Stimulated activated CD8-positive, alpha-beta memory T cell treated with anti-CD3 and anti-CD28 coated beads, Interleukin-7, amount 100 ng/mL, for 1 hour (primary cell): ENCODE data around the gene ANGPT4.
"Not testable (repeated sequence)": the region's sequence is repeated elsewhere in the genome, so short reads cannot be mapped to it uniquely, and the experiment has no call there.

Experiments used
- DNase-seq, 2 donors: peaks; one replicate each; pipeline ENCODE4 v3.0.0-alpha.2; 2020; ENCODE audit warnings: low read depth in 2 of 2

ANGPT4 gene

DNA sequence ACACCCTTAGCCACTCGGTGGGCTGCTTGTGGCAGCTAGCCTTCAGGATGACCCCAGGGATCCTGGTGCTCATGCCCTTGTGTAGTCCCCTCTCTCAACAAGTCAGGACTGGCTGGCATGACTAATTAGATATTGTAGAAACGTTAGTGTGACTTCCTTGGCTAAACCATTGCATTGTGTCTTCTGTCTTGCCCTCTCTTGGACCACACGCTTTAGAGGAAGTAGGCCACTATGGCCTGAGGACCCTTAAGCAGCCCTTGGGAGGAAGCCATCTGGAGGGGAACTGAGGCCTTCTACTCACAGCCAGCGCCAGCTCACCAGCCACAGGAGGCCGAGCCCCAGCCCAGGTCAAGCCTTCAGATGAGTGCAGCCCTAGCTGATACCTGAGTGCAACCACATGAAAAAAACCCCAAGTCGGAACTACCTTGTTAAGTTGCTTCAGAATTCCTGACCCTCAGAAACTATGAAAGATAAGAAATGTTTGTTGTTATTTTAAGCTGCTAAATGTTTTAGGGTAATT, 10.1 kb downstream of the ANGPT4 start:
- DNase-seq, result no peak

DNA sequence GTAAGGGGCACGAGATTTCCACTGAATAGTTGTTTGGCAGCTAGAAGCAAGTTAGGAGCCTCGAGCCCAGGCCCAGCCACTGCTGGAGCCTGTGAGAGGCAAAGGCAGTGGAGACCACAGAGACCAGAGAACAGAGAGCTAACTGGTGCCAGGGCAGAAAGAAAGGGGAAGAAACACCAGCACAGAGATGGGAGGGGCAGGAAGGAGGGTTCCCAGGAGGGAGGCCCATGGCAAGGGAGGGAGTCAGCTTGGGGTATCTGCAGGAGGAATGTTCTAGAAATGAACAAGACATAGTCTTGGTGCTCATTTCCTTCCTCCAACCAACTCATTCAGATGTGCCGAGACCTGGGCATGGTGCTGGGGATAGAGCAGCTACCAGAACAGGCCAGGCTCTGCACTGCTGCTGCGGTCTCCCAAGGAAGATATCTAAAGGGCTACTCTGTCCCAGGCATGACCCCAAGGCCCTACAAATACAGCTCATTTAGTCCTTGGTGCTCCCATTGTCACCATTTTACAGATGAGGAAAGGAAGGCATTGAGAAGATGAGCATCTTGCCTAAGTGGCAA, 10.7 kb downstream of the ANGPT4 start:
- no peak for DNase-seq

DNA sequence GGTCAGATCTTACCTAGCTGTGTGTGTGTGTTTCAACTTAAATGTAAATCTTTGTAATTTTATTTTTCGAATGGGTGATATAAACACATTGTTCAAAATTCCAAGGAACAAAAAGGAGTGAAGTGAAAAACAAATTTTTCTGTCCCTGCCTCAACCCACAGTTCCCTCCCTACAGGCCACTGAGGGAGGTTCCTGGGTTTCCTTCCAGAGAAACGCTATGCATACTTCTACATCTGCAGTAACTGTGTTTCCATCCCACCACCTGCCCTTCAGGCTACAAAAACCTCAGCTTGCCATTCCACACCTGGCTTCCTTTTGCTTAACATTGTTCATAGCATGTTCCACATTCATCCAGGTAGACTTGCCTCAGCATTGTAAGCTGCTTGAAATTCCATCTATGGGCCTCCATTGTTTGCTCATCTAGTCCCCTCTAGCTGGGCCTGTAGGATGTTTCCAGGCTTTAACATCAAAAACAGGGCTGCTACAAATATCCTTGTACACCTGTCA, 12.0 kb downstream of the ANGPT4 start:
- no peak for DNase-seq

DNA sequence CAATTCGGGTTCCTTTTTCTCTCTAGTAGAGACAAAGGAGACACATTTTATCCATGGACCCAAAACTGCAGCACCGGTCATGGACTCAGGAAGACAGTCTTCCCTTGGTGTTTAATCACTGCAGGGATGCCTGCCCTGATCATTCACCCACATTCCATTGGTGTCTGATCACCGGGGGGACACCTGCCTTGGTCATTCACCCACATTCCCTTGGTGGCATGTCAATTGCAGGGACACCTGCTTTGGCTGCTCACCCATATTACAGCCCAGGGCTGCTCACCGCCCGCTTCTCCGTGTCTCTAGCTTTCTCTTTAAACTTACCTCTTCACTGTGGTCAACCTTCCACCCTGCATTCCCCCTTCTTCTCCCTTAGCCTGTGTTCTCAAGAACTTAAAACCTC, 18.7 kb downstream of the ANGPT4 start:
- DNase-seq, result not testable (repeated sequence)

DNA sequence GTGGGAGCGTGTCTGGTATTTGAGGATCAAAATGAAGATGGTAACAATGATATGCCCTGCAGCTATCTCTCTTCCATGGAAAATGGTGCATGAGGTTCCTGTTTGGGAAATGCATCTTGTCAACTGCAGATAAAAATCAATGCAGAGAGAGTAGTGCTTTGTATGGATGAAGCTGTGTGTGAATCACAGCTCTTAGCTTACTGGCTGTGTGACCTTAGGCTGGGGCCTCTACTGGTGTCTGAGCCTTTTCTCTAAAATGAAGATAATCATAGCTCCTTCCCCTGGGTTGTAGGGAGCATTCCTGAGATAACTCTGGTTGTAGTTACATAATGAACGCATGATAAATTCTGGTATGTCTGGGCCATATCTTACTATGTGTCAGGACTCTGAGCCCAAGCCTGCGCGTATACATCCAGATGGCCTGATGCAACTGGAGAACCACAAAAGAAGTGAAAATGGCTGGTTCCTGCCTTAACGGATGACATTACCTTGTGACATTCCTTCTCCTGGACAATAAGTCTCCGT, 19.6 kb downstream of the ANGPT4 start:
- no peak for DNase-seq

DNA sequence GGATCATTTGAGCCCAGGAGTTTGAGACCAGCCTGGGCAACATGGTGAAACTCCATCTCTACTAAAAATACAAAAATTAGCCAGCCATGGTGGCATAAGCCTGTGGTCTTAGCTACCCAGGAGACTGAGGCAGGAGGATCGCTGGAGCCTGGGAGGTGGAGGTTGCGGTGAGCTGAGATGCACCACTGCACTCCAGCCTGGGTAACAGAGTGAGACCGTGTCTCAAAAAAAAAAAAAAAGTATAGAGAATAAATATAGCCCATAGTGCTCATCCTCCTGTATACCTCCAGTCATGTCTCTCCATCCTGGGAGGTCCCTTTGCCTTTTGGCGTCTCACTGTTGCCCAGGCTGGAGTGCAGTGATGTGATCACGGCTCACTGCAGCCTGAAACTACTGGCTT, 23.8 kb downstream of the ANGPT4 start:
- DNase-seq, result not testable (repeated sequence)

DNA sequence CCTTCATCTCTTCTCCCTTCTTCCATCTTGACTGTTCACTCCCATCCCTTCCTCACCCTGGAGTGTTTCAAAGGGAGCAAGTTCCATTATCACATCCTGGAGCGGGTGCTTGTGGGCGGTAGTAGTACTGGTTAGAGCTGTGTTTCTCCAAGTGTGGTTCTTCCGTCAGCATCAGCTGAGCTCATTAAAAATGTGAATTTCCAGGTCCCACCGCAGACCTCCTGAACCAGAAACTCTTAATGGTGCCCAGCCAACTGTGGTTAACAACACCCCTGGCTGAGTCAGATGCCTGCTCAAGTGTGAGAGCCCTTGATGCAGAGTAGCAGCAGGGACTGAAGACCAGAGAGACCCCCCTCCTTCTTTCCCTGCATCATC, 24.4 kb downstream of the ANGPT4 start:
- DNase-seq, result no peak

DNA sequence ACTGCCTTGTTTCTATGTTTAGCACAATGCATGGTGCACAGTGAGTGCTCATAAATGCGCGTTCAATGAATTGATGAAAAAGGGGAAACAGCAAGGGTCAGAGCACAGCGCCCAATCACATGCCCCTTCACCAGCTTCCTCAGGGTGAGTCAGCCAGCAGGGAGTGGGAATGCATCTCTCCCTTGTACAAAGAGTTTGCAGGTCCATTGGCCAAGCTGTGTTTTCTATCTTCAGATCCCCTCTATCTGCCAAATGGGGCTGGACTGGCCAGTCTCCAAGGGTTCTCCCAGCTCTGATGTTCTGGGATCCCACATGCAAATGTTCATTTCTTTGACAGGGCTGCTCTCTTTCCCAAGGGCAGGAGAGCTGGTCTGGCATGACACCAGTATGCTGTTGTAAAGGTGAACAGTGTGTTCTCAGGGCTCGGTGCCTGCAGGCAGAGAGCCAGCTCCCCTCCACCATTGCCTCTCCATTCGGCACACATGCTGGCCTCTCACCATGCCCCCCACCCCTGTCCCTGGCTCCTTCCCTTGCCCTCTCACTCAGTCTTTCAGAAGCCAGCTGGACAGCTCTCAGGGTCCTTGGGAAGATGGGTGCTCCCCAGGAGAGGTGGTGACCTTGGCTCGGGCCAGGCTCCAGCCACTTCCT, 25.0 kb downstream of the ANGPT4 start:
- DNase-seq, result no peak

DNA sequence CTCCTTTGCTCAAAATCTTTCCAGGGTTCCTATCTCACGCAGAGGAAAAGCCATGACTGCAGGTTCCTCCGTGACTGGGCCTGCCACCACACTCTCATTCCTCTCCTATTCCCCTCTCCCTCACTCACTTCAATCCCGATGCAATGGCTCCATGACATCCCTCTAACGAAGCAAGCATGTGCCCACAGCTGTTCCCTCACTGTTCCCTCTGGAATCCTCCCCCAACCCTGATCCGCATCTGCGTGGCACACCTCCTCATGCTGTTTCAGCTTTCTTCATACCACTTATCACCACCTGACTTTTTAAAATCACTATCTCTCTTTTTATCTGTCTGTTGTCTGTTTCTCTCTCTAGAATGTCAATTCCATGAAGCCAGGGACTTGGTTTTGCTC, 25.5 kb downstream of the ANGPT4 start:
- no peak for DNase-seq

DNA sequence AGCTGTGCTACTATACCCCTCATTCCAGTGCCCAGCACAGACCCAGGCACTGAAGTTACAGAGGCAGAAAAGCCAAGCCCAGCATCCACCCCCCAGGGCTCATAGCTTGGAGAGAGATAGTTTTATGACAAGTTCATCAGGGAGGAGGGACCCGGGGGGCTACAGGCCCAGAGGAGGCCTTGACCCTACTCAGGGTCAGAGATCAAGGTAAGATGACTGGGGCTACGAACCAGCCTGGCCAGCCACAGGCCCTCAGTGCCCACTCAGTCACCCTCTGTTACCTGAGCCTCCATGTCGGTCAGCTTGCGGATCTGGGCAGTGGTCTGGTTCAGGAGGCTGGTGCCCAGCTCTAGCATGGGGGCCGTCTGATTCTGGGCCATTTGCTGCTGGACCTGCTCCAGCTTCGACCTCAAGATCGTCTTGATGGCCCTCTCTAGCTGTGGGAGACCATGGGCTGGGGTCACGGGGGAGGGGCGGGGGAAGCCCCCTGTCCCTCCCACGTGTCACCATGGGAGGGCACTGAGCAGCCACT, 26.1 kb downstream of the ANGPT4 start:
- no peak for DNase-seq

DNA sequence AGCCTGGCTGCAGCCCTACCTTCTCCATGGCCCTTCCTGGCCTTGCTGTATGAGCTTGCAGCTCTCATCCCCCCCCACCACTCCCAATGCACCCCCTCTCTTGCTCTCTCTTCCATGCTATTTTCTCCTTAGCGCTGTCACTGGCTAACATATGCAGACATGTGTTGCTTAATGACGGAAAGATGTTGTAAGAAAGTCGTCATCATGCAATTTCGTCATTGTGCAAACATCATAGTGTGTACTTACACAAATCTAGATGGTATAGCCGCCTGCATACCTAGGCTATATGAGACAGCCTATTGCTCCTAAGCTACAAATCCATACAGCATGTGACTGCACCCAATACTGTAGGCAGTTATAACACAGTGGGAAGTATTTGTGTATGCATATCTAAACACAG, 27.0 kb downstream of the ANGPT4 start:
- no peak for DNase-seq

DNA sequence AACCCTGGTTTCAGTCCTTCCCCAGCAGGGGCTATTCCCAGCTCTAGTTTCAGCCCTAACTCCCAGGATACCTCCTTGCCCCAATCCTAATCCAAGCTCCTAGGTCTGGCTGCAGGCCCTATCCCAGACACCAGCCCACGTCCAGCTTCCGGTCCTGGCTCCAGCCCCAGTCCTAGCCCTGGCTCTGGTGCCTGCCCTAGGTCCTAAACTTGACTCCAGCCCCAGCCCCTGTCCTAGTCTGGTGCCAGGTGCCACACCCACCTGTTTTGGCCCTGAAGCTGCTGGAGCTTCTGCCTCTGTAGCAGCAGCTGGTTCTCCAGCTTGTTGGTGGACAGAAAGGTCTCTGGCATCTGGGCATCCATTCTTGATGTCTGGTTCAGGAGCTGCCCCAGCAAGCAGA, 28.1 kb downstream of the ANGPT4 start:
- DNase-seq, result no peak

DNA sequence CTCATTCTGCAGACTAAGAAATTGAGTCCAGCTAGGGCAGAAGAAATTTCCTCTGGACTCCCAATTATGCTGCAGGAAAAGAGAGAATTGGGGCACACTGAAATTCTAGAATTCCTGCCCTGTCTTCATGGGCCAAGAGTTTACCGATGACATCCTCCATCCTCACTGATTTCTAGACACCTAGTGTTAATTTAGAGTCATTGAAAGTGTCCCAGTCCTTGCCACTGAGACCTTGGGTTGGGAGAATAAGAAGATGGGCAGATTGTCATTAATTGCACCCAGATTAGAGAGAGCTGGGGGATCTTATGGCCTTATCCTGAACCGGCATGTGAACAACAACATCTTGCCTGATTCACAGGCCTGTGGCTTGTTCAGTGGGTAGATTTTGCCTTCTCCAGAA, 29.0 kb downstream of the ANGPT4 start:
- DNase-seq, result no peak

DNA sequence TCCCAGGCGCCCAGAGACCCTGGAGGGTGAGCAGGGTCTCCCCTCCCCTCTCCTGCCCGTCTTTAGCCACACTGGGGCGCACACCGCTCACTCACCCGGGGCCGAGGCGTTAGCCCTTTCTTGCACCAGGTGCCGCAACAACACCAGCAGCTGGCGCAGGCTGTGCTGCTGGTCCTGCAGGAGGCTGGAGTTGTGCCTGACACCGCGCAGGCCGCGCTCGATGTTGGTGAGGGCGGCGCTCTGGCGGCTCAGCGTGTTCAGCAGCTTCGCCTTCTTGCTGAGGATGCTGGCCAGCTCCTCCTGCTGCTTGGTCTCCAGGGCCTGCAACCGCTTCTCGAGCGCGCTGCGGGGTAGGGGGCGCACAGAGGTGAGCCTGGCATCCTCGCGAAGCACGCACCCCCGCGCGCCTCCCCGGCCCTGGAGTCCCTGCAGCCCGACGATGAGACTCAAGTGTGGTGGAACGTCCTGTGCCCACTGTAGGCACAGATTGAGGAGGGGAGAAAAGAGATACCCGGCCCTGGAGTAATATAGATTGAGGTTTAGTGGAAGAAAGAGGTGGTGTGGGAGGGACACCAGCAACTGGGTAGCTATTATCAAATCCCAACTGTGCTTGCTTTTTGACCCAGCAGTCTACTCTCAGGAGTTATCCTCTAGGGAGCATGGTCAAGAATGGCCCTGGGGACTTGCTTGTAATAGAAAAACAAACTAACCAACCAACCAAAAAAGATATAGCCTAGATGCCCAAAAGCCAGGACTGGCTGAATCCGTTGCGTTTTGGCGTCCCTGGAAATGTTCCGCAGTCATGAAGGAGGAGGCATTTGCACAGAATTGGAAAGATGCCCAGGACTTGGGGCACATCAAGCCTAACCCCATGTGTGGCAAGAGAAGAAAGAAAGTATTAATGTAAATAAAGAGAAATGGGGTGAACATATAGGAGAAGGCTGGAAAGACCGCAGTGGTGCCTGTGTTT, 30.9 kb downstream of the ANGPT4 start:
- DNase-seq, result no peak

DNA sequence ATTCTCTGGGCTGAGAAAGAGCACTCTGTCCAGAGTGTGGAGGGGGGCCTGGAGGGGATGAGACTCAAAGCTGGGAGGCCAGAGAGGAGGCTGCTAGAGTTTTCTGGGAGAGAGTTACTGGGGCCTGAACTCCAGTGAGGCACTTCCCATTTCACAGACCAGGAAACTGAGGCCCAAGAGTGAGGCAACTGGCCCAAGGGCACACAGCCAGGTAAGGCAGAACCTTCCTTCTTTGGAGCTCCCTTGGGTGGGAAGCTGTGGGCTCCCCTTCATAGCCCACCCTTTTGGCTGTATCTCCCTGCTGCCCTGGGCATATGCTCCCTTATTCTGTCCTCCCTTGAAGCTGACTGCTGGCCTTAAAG, 34.4 kb downstream of the ANGPT4 start:
- DNase-seq, result no peak

DNA sequence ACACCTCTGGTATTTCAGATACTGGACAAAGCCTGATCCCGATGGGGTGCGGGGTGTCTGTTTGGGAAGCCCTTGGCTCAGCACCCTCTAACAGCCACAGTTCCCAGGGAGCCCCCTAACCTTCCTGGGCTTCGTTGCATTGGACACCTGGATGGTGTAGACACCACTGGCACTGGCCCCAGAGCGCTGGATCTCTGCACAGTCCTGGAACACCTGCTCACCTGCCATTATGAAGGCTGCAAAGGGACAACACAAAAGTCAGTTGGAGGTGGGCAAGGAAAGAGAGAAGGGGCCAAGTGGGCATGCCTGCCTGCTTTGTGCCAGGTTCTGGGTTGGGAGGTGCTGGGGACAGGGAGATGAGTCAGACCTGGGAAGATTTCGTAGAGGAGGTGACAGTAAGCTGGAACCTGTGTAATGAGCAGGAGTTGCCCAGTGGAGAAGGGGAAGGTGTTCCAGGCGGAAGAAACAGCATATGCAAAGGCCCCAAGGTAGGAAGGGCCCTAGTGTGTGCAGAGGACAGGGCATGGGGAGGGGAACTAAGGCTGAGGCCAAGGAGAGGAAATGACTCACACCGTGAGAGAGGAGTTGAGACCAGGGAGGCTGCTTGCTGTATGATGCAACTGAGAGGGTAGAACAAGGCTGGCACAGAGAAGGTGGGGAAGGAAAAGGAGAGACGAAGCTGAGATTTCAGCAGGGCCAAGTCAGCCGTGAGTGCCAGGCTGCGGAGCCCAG, 34.9 kb downstream of the ANGPT4 start:
- DNase-seq, result no peak

DNA sequence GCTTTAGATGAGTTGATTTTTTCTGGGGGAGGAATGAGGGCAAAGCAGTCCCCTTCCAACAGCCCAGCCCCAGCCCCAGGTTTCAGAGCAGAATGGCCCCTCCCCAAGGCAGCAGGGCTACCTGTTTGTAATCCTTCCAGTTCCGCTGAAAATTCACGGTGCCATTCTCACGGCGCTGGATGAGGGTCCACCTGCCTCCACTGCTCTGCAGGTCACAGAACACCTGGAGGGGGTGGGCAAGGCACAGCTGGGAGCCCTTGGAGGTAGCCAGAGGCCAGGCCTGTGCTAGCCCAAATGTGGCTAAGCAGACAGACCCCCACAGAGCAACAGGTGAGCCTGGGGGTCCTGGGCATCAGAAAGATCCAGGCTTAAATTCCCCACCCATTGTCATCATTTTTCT, 36.5 kb downstream of the ANGPT4 start:
- no peak for DNase-seq

DNA sequence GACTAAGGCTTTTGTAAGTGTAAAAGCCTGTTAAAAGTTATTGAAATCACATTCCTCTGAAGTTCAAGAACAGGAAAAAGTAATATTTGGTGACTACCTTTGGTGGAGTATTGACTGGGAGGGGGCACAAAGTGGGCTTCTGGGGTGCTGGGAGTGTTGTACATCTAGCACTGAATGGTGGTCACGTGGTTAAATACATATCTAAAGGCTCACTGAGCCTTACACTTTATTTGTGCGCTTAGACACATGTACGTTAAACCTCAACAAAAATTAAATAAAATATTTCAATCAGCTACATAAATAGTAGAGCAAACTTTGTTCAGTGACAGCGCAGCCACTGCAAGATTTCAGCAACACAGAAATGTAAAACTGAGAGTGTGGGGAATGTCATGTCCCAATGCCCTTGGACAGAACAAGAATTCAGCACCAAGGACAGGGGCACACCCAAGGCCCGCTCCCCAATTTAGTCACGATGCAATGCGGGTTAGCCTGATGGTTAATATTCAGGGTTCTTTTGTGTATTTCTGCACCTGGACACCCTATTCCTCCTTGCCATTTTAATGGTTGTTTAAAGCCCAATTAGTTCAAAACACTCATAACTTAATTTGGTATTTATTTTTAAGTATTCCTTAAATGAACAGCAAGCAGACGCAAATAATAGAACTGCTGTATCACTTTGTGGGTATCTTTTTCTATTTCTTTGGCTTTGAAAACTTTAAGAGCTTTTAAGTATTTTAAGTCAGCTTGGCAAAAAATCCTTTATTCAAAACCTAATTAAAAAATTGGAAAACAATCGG, 37.4 kb downstream of the ANGPT4 start:
- DNase-seq, result no peak

DNA sequence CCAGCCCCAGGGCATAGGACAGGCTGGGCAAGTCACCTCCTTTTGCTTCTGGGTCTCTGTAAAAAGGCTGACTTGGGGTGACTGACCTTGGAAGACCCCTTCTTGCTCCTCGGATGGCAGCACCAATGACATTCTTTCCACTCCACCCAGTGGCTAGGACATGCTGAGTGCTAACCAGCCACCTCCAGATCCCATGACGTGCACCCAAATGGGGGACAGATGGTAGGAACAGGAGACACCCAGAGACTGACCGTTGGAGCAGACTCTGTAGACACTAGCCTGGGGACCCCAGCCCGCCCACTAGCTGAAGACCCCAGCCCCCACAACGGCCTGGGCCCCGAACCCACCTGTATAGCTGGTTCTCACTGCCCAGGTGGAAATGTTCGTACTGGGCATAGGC, 38.3 kb downstream of the ANGPT4 start:
- no peak for DNase-seq

DNA sequence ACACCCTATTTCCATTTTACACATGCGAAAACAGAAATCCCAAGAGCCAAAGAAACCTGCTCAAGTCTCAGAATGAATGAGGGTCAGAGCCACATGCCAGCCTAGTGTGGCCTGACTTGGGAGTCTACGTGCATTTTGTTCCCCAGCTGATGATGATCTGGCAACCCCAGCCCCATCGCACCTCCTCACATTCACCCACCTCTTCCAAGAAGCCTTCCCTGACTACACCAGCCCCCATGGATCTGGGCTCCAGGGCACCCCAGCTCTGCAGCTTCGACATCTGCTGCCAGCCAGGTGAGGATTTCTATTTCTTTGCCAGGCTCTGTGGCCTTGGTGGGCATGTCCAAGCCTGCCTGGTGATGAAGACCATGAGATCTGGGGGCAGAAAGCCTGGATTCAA, 41.0 kb downstream of the ANGPT4 start:
- DNase-seq, result no peak
